HAP-1 (cell line): Measurements from ENCODE around the gene TPT1.
"Not testable (repeated sequence)": the region's sequence is repeated elsewhere in the genome, so short reads cannot be mapped to it uniquely, and the experiment has no call there.

Source experiments
- DNase-seq, 2 experiments: peaks; one replicate each; pipeline ENCODE4 v3.0.0-alpha.2; 2016 to 2020; ENCODE audit warnings: low spot score in 2 of 2
- H3K27me3 ChIP-seq: fragments of 250-450 bp; sonication (Bioruptor Pico); 2 replicates; pipeline ENCODE4 v1.5.1; 2020; ENCODE audit warnings: low read depth, mild to moderate bottlenecking, moderate library complexity
- H3K36me3 ChIP-seq: fragments of 250-450 bp; sonication (Bioruptor Pico); replicated peaks from 2 replicates; pipeline ENCODE4 v1.5.1; 2020; ENCODE audit warnings: mild to moderate bottlenecking
- H3K4me1 ChIP-seq: fragments of 250-450 bp; sonication (Bioruptor Pico); 2 replicates; pipeline ENCODE4 v1.5.1; 2020; ENCODE audit warnings: mild to moderate bottlenecking
- H3K4me3 ChIP-seq: fragments of 250-450 bp; sonication (Bioruptor Pico); 2 replicates; pipeline ENCODE4 v1.5.1; 2020; ENCODE audit warnings: mild to moderate bottlenecking, moderate library complexity
- H3K9me3 ChIP-seq: fragments of 250-450 bp; sonication (Bioruptor Pico); 2 replicates; pipeline ENCODE4 v1.5.1; 2020; ENCODE audit warnings: mild to moderate bottlenecking, moderate library complexity
- in situ Hi-C: fragments of 300-500 bp; cut with MboI; formaldehyde crosslinking; loops from 3 replicates; pipeline ENCODE4 v1.14.3; 2020; ENCODE audit warnings: low sequenced_read_pairs, inconsistent platforms, mixed read lengths

Gene TPT1

DNA sequence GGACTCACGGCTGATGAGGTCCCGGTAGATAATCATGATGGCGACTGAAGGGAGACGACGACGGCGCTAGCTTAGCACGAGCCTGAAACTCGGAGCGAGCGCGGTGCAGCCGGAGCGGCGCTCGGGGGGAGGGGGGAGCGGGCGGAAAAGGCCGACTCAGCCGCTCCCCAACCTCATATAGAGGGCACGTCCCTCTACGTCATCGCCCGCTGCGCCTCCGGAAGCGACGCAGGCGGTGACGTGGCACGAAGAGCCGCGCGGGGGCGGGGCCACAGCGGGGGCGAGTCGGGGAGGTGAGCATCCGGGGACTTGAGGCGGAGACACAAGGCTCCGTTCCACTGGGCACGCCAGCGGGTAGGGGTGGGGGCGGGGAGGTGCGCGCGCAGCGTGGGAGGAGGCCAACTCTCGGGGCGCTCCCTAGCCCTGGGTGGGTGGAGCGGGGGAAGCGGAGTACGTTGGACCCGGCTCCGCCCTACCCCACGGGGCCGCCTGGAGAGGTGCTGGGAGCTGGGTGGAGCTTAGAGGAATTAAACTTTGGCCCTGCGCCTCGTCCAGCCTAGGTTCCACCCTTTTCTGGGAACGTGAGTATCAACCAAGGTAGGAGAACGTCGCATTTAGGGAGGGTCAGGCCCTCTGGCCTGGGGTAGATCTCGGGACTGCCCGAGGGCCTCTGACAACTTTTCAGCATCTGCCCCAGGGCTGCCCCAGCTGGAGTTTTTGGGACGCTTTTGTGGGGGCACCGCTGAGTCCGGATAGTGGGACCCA lies at the start of gene TPT1:
Gene TPT1 (minus strand): TSS at position 150 of the 765 bp plus-strand sequence. CDS start 114 bp downstream, at position 36.
- Histone ChIP-seq H3K27me3 (no peaks in the 10 kb centered on the region), H3K4me1 (peaks cover 19% of the 10 kb centered on the region), H3K36me3 (peaks cover 48% of the 10 kb centered on the region), H3K4me3 (peak within 1 kb of the TSS; percentile 92), H3K9me3 (no peaks in the 10 kb centered on the region)
- in situ Hi-C loops: no loop called here
- DNase-seq: peak; percentile 97 to 100

DNA sequence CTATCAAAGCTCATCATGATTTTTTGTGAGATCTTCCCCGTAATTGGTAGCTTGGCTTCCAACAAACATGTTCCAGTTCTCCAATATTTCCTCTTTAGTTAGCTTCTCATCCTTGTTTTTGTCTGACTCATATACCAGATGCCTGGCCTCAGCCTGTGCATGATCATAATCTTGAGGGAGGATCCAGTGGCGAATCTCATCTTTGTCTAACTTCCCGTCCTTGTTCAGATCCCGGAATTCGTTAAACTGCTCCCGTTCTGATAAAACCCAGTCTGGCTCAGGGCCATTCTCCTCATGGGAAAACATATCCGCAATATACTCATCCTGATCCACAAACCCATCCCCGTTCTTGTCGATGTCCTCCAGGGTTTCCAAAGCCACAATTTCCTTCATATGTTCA lies 49.4 kb upstream of the TPT1 start:
- H3K4me1 ChIP-seq, DNase-seq, H3K27me3 ChIP-seq, H3K36me3 ChIP-seq, H3K9me3 ChIP-seq, H3K4me3 ChIP-seq, in situ Hi-C loops: not testable (repeated sequence)

DNA sequence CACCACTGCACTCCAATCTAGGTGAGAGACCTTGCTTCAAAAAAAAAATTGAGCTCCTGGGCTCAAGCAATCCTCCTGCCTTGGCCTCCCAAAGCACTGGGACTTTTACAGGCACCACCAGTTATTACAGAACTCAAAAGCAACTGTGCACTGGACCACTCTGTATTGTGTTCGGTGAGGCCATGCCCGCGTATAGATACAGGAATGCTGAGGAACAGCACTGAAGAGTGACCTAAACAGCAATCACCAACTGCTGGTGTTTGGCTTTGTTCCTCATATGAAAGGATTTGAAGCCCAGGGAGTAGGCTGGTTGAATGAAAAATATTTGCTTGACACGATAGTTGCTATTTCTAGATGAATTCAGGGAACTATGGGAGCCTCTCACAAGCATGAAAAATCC lies 47.7 kb upstream of the TPT1 start:
- no peaks in the 10 kb centered on the region for H3K27me3 ChIP-seq
- H3K9me3 ChIP-seq: no peaks in the 10 kb centered on the region
- no peak for DNase-seq
- in situ Hi-C loops: no loop called here
- H3K4me1 ChIP-seq: no peaks in the 10 kb centered on the region
- H3K36me3 ChIP-seq: no peaks in the 10 kb centered on the region; the same call in 1 of the 2 replicates
- no peak overlapping the region for H3K4me3 ChIP-seq

- H3K36me3 ChIP-seq, in situ Hi-C loops: not testable (repeated sequence)
Observed at GRCh38 chr13:45386892-45387575, 46.1 kb upstream of the TPT1 start.

GRCh38 chr13:45385907-45386553 lies 45.0 kb upstream of the TPT1 start:
- H3K36me3 ChIP-seq: no peaks in the 10 kb centered on the region; the same call in 1 of the 2 replicates
- no peak overlapping the region for H3K4me3 ChIP-seq
- no peaks in the 10 kb centered on the region for H3K9me3 ChIP-seq
- no peak for DNase-seq
- H3K27me3 ChIP-seq: no peaks in the 10 kb centered on the region
- in situ Hi-C loops: no loop called here
- no peaks in the 10 kb centered on the region for H3K4me1 ChIP-seq

More at GRCh38 chr13:45386892-45387575, 46.1 kb upstream of the TPT1 start:
- not testable (repeated sequence) for DNase-seq, H3K4me3 ChIP-seq, H3K9me3 ChIP-seq, H3K4me1 ChIP-seq, H3K27me3 ChIP-seq

DNA sequence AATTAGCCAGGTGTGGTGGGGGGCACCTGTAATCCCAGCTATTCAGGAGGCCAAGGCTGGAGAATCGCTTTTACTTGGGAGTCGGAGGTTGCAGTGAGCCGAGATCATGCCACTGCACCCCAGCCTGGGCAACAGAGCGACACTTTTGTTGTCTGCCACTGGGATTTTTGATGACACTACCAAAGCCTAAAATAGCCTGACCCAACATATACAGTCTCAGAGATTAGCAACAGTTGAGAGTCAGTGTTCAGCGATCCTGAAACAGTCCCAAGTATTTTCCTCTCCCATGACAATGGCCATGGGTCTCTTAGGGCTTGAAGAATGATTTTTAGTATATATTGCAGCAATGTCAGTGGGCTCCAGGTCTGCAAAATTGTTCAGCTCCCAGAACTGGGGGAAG lies 44.3 kb upstream of the TPT1 start:
- no peak for DNase-seq
- Histone ChIP-seq H3K36me3 (no peaks in the 10 kb centered on the region; the same call in 1 of the 2 replicates), H3K27me3 (no peaks in the 10 kb centered on the region), H3K4me3 (no peak overlapping the region), H3K4me1 (no peaks in the 10 kb centered on the region), H3K9me3 (no peaks in the 10 kb centered on the region)
- in situ Hi-C loops: no loop called here

GRCh38 chr13:45384474-45385174 lies 43.6 kb upstream of the TPT1 start:
- no peaks in the 10 kb centered on the region for H3K9me3 ChIP-seq
- H3K4me3 ChIP-seq: no peak overlapping the region
- no peaks in the 10 kb centered on the region; the same call in 1 of the 2 replicates for H3K36me3 ChIP-seq
- in situ Hi-C loops: no loop called here
- DNase-seq: no peak
- H3K27me3 ChIP-seq: no peaks in the 10 kb centered on the region
- no peaks in the 10 kb centered on the region for H3K4me1 ChIP-seq

DNA sequence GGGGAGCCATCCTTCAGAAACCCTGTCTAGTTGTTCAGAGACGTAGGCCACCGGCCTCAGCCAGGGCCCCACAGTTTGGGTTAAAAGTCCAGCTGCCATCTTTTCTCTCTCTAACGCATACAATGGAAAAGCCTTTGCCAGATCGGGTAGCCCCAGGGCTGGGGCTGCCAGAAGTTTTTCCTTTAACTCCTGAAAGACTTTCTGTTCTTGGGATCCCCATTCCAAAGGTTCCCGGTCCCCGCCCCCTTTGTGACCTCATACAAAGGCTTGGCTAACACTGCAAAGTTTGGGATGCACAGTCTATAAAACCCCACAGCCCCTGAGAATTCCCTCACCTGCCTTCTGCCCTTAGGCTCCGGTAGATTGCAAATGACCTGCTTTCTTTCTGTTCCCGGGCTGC lies 41.8 kb upstream of the TPT1 start:
- in situ Hi-C loops, H3K27me3 ChIP-seq, DNase-seq, H3K4me3 ChIP-seq, H3K4me1 ChIP-seq, H3K9me3 ChIP-seq, H3K36me3 ChIP-seq: not testable (repeated sequence)

GRCh38 chr13:45381196-45381595 lies 40.2 kb upstream of the TPT1 start:
- H3K4me3 ChIP-seq: no peak overlapping the region
- in situ Hi-C loops: no loop called here
- no peaks in the 10 kb centered on the region for H3K36me3 ChIP-seq
- H3K9me3 ChIP-seq: no peaks in the 10 kb centered on the region
- no peak for DNase-seq
- no peaks in the 10 kb centered on the region for H3K4me1 ChIP-seq
- no peaks in the 10 kb centered on the region for H3K27me3 ChIP-seq

- H3K4me1 ChIP-seq, in situ Hi-C loops, H3K4me3 ChIP-seq, H3K27me3 ChIP-seq, DNase-seq, H3K36me3 ChIP-seq, H3K9me3 ChIP-seq: not testable (repeated sequence)
Observed at GRCh38 chr13:45380708-45381107, 39.7 kb upstream of the TPT1 start.

DNA sequence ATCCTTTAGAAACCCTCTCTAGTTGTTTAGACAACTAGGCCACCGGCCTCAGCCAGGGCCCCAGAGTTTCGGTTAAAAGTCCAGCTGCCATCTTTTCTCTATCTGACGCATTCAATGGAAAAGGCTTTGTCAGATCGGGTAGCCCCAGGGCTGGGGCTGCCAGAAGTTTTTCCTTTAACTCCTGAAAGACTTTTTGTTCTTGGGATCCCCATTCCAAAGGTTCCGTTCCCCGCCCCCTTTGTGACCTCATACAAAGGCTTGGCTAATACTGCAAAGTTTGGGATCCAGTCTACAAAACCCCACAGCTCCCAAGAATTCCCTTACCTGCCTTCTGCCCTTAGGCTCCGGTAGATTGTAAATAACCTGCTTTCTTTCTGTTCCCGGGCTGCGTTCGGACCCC lies 38.5 kb upstream of the TPT1 start:
- H3K4me1 ChIP-seq, H3K4me3 ChIP-seq, in situ Hi-C loops, H3K27me3 ChIP-seq, DNase-seq, H3K9me3 ChIP-seq, H3K36me3 ChIP-seq: not testable (repeated sequence)

DNA sequence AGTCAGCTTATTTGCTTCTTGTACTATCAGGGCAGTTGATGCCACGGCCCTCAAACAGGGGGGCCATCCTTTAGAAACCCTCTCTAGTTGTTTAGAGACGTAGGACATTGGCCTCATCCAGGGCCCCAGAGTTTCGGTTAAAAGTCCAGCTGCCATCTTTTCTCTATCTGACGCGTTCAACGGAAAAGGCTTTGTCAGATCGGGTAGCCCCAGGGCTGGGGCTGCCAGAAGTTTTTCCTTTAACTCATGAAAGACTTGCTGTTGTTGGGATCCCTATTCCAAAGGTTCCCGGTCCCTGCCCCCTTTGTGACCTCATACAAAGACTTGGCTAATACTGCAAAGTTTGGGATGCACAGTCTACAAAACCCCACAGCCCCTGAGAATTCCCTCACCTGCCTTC lies 37.8 kb upstream of the TPT1 start:
- H3K4me1 ChIP-seq, H3K36me3 ChIP-seq, H3K27me3 ChIP-seq, H3K4me3 ChIP-seq, DNase-seq, in situ Hi-C loops, H3K9me3 ChIP-seq: not testable (repeated sequence)

DNA sequence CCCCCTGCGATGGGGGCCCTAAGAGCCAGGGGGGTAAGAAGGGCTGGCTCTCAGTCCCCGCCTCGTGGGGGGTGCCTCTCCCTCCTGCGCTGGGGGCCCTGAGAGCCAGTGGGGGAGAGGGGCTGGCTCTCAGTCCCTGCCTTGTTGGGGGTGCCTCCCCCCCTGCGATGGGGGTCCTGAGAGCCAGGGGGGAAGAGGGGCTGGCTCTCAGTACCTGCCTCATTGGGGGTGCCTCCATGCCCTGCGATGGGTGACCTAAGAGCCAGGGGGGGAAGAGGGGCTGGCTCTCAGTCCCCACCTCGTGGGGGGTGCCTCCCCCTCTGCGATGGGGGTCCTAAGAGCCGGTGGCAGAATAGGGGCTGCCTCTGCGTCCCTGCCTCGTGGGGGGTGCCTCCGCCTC lies 36.3 kb upstream of the TPT1 start:
- DNase-seq, H3K4me3 ChIP-seq, H3K4me1 ChIP-seq, H3K9me3 ChIP-seq, in situ Hi-C loops, H3K36me3 ChIP-seq, H3K27me3 ChIP-seq: not testable (repeated sequence)

GRCh38 chr13:45376651-45377050 lies 35.7 kb upstream of the TPT1 start:
- H3K4me3 ChIP-seq, H3K9me3 ChIP-seq, H3K36me3 ChIP-seq, in situ Hi-C loops, H3K27me3 ChIP-seq, H3K4me1 ChIP-seq, DNase-seq: not testable (repeated sequence)
